Amygdala (tissue), 56 donors: ENCODE results near the gene PLPP3.

ENCODE experiments used
- DNase-seq, 56 donors: peaks; one replicate each; lab custom pipeline; 2025; lab: John Stamatoyannopoulos, UW

PLPP3 gene

DNA sequence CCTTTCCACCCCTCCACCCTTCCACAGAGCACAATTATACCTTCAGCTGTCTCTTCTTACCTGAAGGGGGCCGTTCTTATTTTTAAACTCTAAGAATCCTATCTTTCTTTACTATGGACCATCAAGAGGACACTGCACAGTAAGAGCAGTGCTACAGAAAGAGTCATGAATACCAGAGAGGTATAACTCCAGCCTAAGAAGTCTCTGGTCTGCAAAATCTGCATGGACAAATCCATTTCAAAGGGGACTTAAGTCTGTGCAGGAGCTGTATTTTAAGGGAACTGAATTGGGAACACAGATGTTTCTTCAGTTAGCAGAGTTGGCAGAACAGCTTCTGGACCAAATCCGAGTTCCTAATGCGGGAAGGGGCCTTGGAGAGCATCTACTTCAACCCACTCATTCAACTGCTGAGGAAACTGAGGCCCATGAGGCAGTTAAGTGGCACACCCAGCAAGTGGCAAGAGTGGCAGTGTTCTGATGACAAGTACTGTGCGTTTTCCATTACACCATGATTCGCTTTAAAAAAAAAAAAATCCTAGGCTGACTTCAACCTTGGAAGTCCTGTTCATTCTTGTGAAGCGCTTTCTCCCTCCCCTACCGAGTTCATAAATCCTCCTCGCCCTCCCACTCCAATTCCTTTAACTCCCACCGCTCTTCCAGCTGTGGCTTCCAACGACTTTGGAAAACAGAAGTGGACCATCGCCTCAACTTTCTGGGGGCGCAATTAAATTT lies 1.8 kb downstream of the PLPP3 start:
- DNase-seq = peak in 7 of 56 donors; percentile 11 to 50 (median 24)

GRCh38 chr1:56576880-56577405 lies 2.4 kb downstream of the PLPP3 start:
- peak in 10 of 56 donors; percentile 9 to 50 (median 22) for DNase-seq

DNA sequence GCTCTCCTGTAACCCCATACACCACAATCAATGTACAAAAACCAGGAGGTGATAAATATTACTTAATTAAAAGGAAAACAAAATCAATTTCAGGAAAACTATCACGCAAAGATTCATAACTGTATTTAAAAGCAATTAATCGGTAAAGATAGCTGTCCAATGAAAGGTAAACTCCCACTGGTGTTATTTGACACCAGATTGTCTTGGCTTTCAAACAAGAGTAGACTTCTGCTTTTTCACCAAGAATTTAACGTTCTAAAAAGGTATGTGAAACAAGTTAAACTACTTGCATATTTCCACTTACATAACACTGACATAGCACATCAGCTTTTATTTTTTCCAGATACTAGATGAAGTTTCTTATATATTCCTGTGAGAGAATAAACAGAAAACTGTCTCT lies 3.5 kb downstream of the PLPP3 start:
- no peak for DNase-seq

- DNase-seq = no peak
Measured at GRCh38 chr1:56574794-56575193, 4.6 kb downstream of the PLPP3 start.

- no peak for DNase-seq
Measured at GRCh38 chr1:56573311-56573710, 6.1 kb downstream of the PLPP3 start.

DNA sequence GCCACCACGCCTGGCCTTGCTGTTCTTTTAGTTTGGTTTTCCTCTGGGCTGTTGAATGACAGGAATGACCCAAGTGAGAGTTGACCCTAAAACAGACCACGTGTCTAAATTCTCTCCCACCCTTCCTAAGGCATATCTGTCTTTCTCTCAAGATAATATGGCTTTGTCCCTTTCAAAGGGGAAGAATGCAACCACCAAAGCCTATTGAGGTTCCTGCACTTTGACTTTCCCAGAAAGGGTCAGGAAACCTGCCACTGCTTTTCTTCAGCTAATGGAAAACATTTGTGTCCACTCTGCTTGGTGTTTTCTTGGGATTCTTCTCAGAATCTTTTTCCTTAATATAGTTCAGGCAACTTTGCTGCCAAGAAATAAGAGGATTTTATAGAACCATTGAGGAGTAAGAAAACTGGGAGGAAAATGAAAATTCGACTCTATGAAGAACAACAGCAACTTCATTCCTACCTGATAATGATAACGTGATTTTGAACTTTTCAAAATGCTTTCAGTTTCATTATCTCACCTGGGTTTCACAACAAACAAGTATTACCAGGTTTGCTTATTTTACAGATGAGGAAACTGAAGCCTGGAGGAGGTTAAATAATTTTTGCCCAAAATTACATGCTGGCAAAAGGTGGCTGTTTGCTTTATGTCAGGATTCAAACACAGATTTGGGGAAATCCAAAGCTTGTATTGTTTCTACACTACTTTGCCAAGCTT lies 6.9 kb downstream of the PLPP3 start:
- no peak for DNase-seq

GRCh38 chr1:56571448-56571847 lies 7.9 kb downstream of the PLPP3 start:
- DNase-seq = no peak

DNA sequence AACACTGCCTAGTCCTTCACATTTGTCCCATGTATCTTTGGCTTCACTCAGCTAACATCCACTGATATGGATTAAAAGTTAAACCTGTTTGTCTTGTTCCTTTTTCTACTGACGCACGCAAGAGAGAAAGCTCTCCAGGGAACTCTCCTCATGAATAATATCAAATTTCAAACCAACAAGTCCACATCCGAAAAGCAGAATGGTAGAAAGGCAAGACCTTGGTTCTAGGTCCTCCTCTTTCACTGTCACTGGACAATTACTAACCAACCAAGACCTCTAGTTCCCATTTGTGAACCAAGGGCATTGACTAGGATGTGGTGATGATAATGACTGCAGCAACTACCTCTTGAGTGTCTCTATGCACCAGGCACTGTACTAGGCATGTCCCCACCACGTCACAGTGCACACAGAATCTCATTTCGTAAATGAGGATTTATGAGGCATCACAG lies 8.4 kb downstream of the PLPP3 start:
- no peak for DNase-seq

DNA sequence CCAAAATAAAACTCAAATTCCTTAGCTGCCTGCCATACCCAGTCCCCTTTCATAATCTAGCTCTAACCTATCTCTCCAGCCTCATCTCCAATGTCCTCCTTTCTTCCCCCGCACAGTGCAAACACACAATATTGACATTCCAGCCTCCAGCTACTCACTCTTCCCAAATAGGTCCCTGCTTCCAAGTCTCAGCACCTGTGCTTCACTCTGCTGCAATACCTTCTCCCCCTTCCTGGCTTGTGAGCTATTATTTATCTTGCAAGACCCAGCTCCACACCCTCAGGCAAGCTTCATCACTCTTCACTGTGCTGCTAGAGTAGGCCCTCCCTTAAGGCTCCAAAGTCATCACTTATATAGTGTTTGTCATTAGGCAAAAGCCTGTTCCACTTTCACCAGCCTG lies 9.7 kb downstream of the PLPP3 start:
- no peak for DNase-seq

- no peak for DNase-seq
Measured at GRCh38 chr1:56566994-56567393, 12.4 kb downstream of the PLPP3 start.

DNA sequence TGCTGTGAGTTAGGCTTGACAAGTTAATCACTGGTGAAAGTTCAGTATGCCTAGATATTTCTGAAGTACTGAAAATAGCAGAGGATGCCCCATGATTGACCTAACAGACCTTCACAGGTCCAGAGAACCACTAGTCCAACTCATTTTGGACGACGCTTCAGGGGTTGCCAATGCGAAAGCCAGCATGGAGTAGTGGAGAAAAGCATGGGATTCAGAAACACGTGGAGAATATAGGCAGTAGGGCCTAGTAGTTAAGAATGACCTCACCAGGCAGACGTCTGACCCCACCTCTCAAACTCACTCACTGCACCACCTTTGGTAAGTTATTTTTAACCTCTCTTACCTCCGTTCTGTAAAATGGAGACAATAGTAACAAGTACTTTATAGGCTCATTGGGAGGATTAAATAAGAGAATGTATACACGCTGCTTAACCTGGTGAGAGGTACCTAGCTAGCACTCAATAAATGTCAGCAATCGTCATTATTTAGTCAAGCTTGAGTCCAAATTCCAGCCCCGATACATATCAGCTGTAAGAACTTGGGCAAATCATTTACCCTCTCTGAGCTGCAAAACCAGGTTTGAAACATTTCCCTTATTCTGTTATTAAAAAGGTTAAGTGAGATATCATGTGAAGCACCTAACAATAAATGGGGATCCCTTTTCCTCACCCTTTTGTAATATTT lies 13.2 kb downstream of the PLPP3 start:
- no peak for DNase-seq

DNA sequence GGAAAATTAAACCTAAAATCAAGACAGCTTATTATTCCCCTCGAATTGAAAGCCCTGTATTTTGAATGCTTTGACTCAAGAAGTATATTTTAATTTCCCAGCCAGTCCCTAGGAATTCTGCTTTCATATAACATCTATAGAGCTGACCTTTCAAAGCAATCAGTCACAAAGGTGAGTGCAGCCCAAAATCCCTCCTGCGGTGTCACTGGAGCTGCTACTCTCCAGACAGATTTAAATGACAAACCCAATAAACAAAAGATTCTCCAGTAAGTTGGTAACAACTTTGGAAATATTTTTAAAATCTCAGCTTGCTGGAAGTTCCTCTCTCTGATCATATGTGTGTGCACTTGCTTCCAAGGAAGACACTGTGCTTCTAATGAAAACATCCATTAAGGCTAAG lies 14.7 kb downstream of the PLPP3 start:
- no peak for DNase-seq

DNA sequence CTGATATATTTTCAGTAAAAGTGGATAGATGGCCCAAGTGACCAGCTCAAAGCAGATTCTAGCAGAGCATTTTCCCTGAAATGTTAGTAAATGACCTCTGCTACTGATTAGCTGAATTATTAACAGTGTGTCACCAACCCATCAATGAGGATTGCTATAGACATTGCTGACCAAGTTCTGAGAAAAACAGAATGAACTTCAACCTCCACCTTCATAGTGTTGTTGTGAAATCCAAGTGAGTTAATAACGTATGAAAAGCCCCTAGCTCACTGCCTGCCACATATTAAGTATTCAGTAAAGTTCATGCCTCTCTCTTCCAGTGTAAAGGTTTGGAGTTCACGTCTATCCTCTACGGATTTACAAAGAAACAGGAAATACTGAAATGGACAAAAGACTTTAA lies 15.8 kb downstream of the PLPP3 start:
- no peak for DNase-seq

DNA sequence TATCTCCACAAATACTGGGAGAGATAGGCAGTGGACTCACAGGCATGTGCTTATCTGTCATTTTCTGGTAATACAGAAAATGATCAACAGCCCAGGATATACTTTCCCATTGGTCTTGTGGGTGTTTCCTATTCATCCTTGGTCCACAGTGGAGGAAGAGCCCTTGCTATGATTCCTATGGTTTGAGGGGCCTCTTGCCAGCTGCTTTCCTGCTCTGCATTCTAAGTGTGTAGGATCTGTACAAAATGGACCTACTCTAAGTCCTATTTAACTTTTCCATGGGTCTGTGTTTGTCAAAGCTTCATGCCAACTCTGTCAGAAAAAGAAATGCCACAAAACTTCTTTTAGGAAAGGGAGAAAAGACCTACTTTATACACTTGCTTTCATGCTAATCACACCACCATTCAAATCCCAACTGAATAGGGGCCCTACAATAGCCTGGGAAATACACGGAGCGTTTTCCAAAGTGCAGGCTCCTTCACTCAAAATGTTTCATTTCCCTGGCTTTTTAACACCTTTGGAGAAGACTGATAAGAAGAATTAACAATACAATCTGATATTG lies 16.4 kb downstream of the PLPP3 start:
- DNase-seq = peak in 5 of 56 donors; percentile 17 to 29 (median 22)

DNA sequence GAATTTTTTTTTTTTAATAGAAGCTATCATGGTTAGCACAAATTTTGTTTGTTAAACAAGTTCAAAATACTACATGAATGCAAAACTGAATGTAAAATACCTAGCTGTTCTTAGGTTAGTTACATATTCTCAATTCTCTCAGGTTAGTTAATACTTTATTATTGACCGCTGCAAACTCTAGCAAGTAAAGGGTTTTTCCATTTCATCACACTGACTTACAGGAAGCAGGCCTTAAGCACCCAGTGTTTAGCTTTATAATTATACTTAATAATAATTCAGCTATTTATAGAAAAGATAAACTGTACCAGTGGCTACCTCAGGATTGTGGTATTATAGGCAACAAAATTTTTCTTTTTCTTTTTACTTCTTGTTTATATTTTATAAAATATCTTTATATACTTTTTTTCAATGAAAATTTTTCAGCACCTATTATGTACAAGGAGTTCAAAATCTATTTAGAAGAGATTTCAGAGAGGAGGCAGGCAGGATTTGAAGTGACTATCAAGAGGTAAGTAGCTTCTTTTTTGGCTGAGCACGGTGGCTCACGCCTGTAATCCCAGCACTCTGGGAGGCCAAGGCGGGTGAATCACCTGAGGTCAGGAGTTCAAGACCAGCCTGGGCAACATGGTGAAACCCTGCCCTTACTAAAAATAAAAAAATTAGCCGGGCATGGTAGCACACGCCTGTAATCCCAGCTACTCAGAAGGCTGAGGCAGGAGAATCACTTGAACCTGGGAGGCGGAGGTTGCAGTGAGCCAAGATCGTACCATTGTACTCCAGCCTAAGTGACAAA lies 17.9 kb downstream of the PLPP3 start:
- no peak for DNase-seq

- peak in 43 of 56 donors; percentile 14 to 77 (median 44) for DNase-seq
Measured at GRCh38 chr1:56557746-56558145, 21.6 kb downstream of the PLPP3 start.

- no peak for DNase-seq
Measured at GRCh38 chr1:56555448-56555847, 23.9 kb downstream of the PLPP3 start.

DNA sequence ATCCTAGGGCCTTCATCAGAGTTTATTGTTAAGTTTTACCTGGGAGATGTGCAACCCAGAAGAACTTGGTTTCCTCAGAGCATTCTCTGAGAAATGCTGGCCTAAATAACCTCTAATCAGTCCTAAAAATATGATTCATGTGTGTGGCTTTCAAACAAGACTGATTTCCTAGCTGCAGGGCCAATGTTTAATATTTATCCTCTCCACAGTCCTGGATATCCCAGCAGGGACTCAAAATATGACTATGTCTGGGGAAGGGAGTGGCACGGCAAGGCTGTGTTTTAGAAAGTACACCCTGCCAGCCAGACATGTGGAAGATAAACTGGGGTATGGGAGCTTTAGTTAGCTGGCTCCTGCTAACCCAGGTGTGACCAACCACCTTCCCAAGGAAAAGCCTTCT lies 26.3 kb downstream of the PLPP3 start:
- DNase-seq = no peak

DNA sequence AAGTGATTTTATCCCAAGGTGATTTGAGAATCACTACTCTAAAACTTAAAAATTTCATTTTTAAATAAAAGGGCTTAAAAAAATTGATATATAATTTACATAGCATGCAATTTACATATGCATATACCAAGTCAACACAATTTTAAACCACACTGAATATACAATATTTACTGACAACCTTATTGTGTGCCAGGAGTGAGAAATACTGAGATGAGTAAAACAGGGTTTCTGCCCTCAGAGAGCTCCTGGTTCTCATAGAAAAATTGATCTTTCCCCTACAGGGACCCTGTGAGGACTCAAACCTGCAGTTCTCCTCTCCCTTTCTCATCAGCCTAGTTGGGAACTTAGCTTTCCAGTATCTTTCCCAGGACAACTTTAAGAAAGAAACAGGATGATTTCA lies 27.0 kb downstream of the PLPP3 start:
- DNase-seq = no peak

GRCh38 chr1:56551691-56552090 lies 27.7 kb downstream of the PLPP3 start:
- peak in 31 of 56 donors; percentile 4 to 73 (median 34) for DNase-seq
